Osteoblast (primary cell): ENCODE results near the gene BAIAP2L1. TPM values are rescaled to one million over a fixed set of nuclear protein-coding genes. Genes with fewer than 3 reads are reported as not detected.
"Not testable (repeated sequence)": the region's sequence is repeated elsewhere in the genome, so short reads cannot be mapped to it uniquely, and the experiment has no call there.

ENCODE experiments used
- DNase-seq: peaks from one replicate; pipeline ENCODE4 v3.0.0; 2011; ENCODE audit warnings: low spot score, mixed read lengths; ENCODE audit not compliant: insufficient read length; ENCODE audit errors: missing footprints
- H2AFZ ChIP-seq: 2 replicates; pipeline ENCODE4 v1.6.0; 2011; ENCODE audit warnings: mild to moderate bottlenecking, low read length
- H3K27ac ChIP-seq: 2 replicates; pipeline ENCODE4 v1.5.1; 2011; ENCODE audit warnings: mild to moderate bottlenecking, low read depth, low read length, moderate library complexity
- H3K27me3 ChIP-seq: 2 replicates; pipeline ENCODE4 v1.6.0; 2012; ENCODE audit warnings: mild to moderate bottlenecking, control low read depth, inconsistent platforms, low read length, moderate library complexity; ENCODE audit not compliant: insufficient read depth
- H3K36me3 ChIP-seq: 2 replicates; pipeline ENCODE4 v1.5.1; 2011; ENCODE audit warnings: mild to moderate bottlenecking, low read length, control low read depth, moderate library complexity; ENCODE audit not compliant: insufficient read depth
- H3K4me1 ChIP-seq: 2 replicates; pipeline ENCODE4 v1.5.1; 2011; ENCODE audit warnings: mild to moderate bottlenecking, low read length, control low read depth, moderate library complexity; ENCODE audit not compliant: insufficient read depth
- H3K4me2 ChIP-seq: 2 replicates; pipeline ENCODE4 v1.6.0; 2011; ENCODE audit warnings: mild to moderate bottlenecking, low read length; ENCODE audit not compliant: insufficient read depth
- H3K4me3 ChIP-seq: fragments of 200-600 bp; sonication (generic); 3 replicates; pipeline ENCODE4 v1.5.1; 2012; ENCODE audit warnings: mild to moderate bottlenecking, low read length, inconsistent platforms; ENCODE audit not compliant: insufficient read depth
- H3K79me2 ChIP-seq: 2 replicates; pipeline ENCODE4 v1.6.0; 2012; ENCODE audit warnings: mild to moderate bottlenecking, low read length, control low read depth, inconsistent platforms; ENCODE audit not compliant: insufficient read depth
- H3K9me3 ChIP-seq: 2 replicates; pipeline ENCODE4 v1.5.1; 2011; ENCODE audit warnings: low read depth, low read length, control low read depth
- H4K20me1 ChIP-seq: 2 replicates; pipeline ENCODE4 v1.6.0; 2012; ENCODE audit warnings: mild to moderate bottlenecking, low read length, control low read depth; ENCODE audit not compliant: insufficient read depth
- CTCF ChIP-seq: IDR thresholded peaks from 2 replicates; pipeline ENCODE4 v1.5.1; 2011; ENCODE audit warnings: mild to moderate bottlenecking, low read depth, low read length, moderate library complexity; ENCODE audit errors: extremely low read depth
- total RNA-seq: library from RNA; depleted of rRNA; stranded (reverse); fragments of >200 nt; gene quantifications from 2 replicates; pipeline ENCODE4 v1.2.3, GENCODE V29; 2012

BAIAP2L1 gene
- total RNA-seq, 1 donor: 10.5 TPM

DNA sequence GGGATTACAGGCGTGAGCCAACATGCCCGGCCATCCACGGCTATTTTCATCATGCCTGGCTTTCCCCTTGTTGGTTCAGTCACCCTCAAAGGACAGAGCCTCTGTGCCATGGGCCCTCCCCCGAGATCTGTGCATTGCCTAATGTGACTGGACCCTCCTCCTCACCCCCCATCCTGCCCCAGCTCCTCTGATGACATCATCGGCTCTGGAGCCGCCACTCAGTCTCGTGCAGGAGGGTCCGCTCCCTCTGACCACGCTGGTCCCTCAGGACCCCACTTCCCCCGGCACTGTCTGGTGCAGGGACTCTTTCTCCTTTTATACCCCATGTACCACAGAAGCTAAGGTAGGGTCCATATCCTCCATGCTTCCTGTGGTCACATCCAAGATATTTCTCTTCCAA is 33.2 kb upstream of the BAIAP2L1 start:
- H2AFZ ChIP-seq: no peak overlapping the region
- TF ChIP-seq CTCF: no peak
- no peaks in the 10 kb centered on the region for H3K9me3 ChIP-seq
- no peak overlapping the region for H3K27ac ChIP-seq
- H3K4me1 ChIP-seq: no peaks in the 10 kb centered on the region
- no peaks in the 10 kb centered on the region for H3K79me2 ChIP-seq
- H3K4me2 ChIP-seq: no peak overlapping the region
- H3K4me3 ChIP-seq: no peak overlapping the region
- no peaks in the 10 kb centered on the region for H3K36me3 ChIP-seq
- H4K20me1 ChIP-seq: no peaks in the 10 kb centered on the region
- no peak for DNase-seq
- H3K27me3 ChIP-seq: peaks cover 4% of the 10 kb centered on the region

- H3K9me3 ChIP-seq: no peaks in the 10 kb centered on the region
- H3K4me2 ChIP-seq: no peak overlapping the region
- TF ChIP-seq CTCF: no peak
- no peak overlapping the region for H2AFZ ChIP-seq
- H3K27ac ChIP-seq: no peak overlapping the region
- H3K36me3 ChIP-seq: no peaks in the 10 kb centered on the region
- H3K27me3 ChIP-seq: no peaks in the 10 kb centered on the region
- H3K79me2 ChIP-seq: no peaks in the 10 kb centered on the region
- DNase-seq: no peak
- no peak overlapping the region for H3K4me3 ChIP-seq
- H3K4me1 ChIP-seq: no peaks in the 10 kb centered on the region
- no peaks in the 10 kb centered on the region for H4K20me1 ChIP-seq
Measured at GRCh38 chr7:98429799-98430198, 28.9 kb upstream of the BAIAP2L1 start.

GRCh38 chr7:98423043-98423442 is 22.2 kb upstream of the BAIAP2L1 start:
- no peaks in the 10 kb centered on the region for H3K36me3 ChIP-seq
- no peaks in the 10 kb centered on the region for H3K27me3 ChIP-seq
- peaks cover 13% of the 10 kb centered on the region for H3K4me1 ChIP-seq
- TF ChIP-seq CTCF: no peak
- H3K9me3 ChIP-seq: no peaks in the 10 kb centered on the region
- H3K4me3 ChIP-seq: no peak overlapping the region
- peak; percentile 82 for DNase-seq
- H3K27ac ChIP-seq: no peak overlapping the region
- H4K20me1 ChIP-seq: no peaks in the 10 kb centered on the region
- no peaks in the 10 kb centered on the region for H3K79me2 ChIP-seq
- no peak overlapping the region for H3K4me2 ChIP-seq
- H2AFZ ChIP-seq: no peak overlapping the region

- peak; percentile 84 for DNase-seq
- H2AFZ ChIP-seq: no peak overlapping the region
- H4K20me1 ChIP-seq: no peaks in the 10 kb centered on the region
- H3K27ac ChIP-seq: no peak overlapping the region
- H3K4me2 ChIP-seq: no peak overlapping the region
- peak; percentile 78 for TF ChIP-seq CTCF
- H3K9me3 ChIP-seq: no peaks in the 10 kb centered on the region
- H3K36me3 ChIP-seq: no peaks in the 10 kb centered on the region
- no peak overlapping the region for H3K4me3 ChIP-seq
- H3K79me2 ChIP-seq: no peaks in the 10 kb centered on the region
- H3K27me3 ChIP-seq: no peaks in the 10 kb centered on the region
- H3K4me1 ChIP-seq: peaks cover 21% of the 10 kb centered on the region
Measured at GRCh38 chr7:98420966-98421612, 20.2 kb upstream of the BAIAP2L1 start.

DNA sequence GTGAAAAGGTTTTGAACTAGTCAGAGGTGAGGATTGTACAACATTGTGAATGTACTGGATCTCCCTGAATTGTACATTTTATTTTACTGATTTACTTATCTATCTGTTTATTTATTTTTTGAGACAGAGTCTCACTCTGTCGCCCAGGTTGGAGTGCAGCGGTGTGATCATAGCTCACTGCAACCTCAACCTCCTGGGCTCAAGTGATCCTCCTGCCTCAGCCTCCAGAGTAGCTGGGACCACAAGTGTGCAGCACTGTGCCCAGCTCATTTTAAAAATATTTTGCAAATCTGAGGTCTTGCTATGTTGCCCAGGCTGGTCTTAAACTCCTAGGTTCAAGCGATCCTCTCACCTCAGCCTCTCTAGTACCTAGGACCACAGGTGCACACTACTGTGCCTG is 19.1 kb upstream of the BAIAP2L1 start:
- H3K4me3 ChIP-seq, H2AFZ ChIP-seq, H3K27ac ChIP-seq: not testable (repeated sequence)

DNA sequence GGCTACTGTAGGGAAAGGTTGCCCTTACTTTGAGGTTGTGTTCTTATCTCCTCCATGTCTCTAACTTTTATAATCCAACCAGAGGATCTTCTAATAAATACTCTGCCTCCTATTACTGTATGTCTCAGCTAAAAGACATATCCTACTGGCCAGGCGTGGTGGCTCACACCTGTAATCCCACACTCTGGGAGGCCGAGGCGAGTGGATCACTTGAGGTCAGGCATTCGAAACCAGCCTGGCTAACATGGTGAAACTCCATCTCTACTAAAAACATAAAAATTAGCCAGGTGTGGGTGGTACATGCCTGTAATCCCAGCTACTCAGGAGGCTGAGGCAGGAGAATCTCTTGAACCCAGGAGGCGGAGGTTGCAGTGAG is 18.4 kb upstream of the BAIAP2L1 start:
- peak overlapping the region; percentile 70 for H2AFZ ChIP-seq
- H3K36me3 ChIP-seq, H4K20me1 ChIP-seq, H3K79me2 ChIP-seq, H3K27me3 ChIP-seq, H3K4me3 ChIP-seq, H3K9me3 ChIP-seq, DNase-seq: not testable (repeated sequence)
- peaks cover 21% of the 10 kb centered on the region for H3K4me1 ChIP-seq
- H3K27ac ChIP-seq: peak overlapping the region; percentile 86
- H3K4me2 ChIP-seq: peak overlapping the region; percentile 69

More for the DNA sequence above, 19.1 kb upstream of the BAIAP2L1 start:
- not testable (repeated sequence) for H3K4me2 ChIP-seq, H3K79me2 ChIP-seq, H3K9me3 ChIP-seq, DNase-seq, H3K36me3 ChIP-seq, H3K27me3 ChIP-seq, H4K20me1 ChIP-seq
- peaks cover 21% of the 10 kb centered on the region for H3K4me1 ChIP-seq
